Measurements from ENCODE around the gene SMYD3.

DNA sequence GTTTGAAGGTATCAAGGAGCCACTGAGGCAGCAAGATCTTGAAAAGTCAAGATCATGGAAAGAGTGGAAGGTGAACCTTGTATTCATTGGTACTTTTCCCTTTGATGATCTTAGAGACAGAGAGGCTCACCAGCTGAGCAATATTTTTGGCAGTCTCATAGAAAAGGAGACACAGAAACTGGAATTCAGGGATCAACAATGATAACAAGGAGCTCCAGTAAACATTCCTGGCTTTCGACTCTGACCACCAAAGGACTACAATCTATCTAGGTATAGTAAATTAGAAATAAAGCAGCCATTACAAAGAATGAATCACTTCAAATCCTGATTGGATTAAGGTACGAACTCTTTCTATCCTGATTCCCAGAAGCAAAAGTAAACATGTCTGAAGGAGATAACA lies 736.9 kb downstream of the SMYD3 start:
- no peak for TF ChIP-seq POLR2A (IDR thresholded peaks at IDR 0.05)
- TF ChIP-seq, protein P1, sequence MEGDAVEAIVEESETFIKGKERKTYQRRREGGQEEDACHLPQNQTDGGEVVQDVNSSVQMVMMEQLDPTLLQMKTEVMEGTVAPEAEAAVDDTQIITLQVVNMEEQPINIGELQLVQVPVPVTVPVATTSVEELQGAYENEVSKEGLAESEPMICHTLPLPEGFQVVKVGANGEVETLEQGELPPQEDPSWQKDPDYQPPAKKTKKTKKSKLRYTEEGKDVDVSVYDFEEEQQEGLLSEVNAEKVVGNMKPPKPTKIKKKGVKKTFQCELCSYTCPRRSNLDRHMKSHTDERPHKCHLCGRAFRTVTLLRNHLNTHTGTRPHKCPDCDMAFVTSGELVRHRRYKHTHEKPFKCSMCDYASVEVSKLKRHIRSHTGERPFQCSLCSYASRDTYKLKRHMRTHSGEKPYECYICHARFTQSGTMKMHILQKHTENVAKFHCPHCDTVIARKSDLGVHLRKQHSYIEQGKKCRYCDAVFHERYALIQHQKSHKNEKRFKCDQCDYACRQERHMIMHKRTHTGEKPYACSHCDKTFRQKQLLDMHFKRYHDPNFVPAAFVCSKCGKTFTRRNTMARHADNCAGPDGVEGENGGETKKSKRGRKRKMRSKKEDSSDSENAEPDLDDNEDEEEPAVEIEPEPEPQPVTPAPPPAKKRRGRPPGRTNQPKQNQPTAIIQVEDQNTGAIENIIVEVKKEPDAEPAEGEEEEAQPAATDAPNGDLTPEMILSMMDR (IDR thresholded peaks at IDR 0.05), result no peak
